ENCODE data around the gene SALL4.
"Not testable (repeated sequence)": the region's sequence is repeated elsewhere in the genome, so short reads cannot be mapped to it uniquely, and the experiment has no call there.

DNA sequence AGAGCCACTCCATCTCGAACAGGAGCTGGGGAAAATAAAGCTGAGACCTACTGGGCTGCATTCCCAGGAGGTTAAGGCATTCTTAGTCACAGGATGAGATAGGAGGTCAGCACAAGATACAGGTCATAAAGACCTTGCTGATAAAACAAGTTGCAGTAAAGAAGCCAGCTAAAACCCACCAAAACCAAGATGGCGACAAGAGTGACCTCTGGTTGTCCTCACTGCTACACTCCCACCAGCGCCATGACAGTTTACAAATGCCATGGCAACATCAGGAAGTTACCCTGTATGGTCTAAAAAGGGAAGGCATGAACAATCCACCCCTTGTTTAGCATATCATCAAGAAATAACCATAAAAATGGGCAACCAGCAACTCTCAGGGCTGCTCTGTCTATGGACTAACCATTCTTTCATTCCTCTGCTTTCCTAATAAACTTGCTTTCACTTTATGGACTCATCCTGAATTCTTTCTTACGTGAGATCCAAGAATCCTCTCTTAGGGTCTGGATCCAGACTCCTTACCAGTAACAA, 24.0 kb downstream of the SALL4 start:
- TF ChIP-seq, protein P1, sequence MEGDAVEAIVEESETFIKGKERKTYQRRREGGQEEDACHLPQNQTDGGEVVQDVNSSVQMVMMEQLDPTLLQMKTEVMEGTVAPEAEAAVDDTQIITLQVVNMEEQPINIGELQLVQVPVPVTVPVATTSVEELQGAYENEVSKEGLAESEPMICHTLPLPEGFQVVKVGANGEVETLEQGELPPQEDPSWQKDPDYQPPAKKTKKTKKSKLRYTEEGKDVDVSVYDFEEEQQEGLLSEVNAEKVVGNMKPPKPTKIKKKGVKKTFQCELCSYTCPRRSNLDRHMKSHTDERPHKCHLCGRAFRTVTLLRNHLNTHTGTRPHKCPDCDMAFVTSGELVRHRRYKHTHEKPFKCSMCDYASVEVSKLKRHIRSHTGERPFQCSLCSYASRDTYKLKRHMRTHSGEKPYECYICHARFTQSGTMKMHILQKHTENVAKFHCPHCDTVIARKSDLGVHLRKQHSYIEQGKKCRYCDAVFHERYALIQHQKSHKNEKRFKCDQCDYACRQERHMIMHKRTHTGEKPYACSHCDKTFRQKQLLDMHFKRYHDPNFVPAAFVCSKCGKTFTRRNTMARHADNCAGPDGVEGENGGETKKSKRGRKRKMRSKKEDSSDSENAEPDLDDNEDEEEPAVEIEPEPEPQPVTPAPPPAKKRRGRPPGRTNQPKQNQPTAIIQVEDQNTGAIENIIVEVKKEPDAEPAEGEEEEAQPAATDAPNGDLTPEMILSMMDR (IDR thresholded peaks at IDR 0.05) = not testable (repeated sequence)
- not testable (repeated sequence) for TF ChIP-seq POLR2A (IDR thresholded peaks at IDR 0.05)

Measured in vagina (tissue), 2 donors.